ENCODE data around the gene MYO10.

MYO10 gene

DNA sequence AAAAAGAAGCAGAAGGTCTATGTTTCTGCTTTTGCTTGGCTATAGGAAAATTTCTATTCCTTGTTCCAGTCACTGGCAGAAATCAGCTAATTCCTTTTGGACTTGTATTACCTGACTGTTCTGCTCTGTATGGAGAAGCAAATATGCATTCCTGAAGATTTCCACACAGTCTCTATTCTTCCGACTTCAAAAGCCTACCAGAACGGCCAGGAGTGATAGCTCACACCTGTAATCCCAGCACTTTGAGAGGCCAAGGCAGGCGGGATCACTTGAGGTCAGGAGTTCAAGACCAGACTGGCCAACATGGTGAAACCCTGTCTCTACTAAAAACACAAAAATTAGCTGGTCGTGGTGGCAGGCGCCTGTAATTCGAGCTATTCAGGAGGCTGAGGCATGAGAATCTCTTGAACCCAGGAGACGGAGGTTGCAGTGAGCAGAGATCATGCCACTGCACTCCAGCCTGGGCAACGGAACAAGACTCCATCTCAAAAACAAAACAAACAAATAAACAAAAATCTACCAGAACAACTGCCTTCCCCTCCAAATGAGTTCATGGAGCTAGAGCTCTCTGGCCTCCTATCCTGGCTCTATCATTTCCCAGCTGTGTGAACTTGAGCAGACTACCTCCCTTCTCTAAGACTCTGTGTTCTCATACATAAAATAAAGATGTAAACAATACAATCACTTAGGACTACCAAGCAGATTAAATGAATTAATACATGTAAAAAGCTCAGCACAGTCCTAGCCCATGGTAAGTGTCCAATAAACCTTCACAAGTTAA lies 17.0 kb downstream of the MYO10 start:
- no peak for DNase-seq (ENCODE audit: insufficient read length, low spot score)
- FAIRE-seq, result no peak

DNA sequence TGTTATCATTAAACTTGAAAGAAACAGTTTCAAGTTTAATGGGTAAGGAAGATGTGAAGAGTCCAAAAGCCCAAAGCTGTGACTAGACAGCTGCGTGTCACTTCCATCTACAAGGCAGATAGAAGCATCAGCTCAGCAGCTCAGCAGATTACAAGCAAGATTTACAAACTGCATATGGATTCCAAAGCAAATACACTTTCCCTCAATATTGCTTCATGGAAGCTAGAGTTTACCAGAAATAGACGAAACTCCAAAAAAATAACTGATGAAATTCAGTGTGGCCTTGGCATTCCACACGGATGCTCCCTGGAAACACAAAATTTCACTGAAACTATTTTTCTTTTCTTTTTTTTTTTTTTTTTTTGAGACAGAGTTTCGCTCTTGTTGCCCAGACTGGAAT lies 17.9 kb downstream of the MYO10 start:
- FAIRE-seq, result no peak
- DNase-seq (ENCODE audit: insufficient read length, low spot score), result no peak

DNA sequence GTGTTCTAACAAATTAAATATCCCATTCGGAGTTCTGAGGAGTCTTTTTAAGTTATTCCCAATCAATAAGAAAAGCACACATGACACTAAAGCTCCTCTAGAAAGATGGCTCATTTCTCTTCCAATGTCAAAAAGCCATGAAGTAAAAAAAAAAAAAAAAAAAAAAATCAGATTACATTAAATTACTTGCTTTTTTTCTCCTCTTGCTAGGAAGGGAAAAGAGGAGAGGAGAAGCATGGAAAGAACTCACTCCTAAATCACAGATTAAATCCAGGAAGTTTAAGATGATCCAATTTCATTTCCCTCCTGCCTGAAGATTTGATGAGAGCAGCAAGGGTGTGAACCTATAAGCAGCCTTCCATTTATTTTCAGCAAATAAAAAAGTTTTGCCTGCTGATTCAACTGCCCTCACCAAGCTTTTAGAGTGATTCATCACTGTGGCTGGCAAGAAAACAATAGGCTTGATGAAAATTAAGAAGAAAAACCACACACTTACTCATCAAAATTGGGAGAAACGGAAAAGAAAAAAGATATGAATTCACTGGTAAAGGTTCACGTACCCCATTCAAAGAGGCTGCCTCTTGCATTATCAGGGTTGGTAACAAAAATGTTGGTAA lies 19.7 kb downstream of the MYO10 start:
- FAIRE-seq, result no peak

DNA sequence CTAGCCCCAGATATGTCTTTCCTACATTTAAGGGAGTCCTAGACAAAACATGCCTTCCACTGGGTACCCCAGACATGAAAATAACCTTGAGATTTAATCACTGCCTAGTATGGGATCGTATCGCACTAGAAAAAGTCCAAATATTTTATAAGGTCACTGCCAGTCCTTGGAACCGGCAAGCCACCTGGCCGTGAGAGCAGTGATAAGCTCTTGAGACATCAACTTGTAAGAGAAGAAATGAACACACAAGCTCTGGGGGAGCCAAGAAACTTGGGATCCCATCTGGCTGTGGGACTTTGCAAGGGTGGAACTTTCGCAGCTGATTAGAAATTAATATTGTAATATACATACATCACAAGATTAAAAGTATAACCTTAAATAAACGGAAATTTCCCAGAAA lies 21.5 kb downstream of the MYO10 start:
- no peak for DNase-seq (ENCODE audit: insufficient read length, low spot score)
- no peak for FAIRE-seq

More for the DNA sequence above, 19.7 kb downstream of the MYO10 start:
- DNase-seq (ENCODE audit: insufficient read length, low spot score), result peak; percentile 90

DNA sequence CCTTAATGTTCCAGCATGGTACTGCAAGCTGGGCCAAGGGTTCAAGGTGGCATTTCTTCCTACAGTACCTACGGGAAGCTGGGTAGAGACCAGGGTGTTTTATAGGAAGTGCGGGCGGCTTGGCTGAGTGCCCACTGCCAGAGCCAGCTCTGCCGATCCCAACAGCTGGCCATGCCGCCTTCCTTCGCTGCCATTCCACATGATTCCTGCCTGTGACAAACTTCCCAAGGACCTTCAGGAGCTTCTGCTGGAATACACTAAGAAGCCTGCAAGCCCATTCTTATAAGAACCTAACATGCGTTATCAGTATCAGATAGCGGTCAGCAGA lies 22.0 kb downstream of the MYO10 start:
- no peak for FAIRE-seq
- no peak for DNase-seq (ENCODE audit: insufficient read length, low spot score)

DNA sequence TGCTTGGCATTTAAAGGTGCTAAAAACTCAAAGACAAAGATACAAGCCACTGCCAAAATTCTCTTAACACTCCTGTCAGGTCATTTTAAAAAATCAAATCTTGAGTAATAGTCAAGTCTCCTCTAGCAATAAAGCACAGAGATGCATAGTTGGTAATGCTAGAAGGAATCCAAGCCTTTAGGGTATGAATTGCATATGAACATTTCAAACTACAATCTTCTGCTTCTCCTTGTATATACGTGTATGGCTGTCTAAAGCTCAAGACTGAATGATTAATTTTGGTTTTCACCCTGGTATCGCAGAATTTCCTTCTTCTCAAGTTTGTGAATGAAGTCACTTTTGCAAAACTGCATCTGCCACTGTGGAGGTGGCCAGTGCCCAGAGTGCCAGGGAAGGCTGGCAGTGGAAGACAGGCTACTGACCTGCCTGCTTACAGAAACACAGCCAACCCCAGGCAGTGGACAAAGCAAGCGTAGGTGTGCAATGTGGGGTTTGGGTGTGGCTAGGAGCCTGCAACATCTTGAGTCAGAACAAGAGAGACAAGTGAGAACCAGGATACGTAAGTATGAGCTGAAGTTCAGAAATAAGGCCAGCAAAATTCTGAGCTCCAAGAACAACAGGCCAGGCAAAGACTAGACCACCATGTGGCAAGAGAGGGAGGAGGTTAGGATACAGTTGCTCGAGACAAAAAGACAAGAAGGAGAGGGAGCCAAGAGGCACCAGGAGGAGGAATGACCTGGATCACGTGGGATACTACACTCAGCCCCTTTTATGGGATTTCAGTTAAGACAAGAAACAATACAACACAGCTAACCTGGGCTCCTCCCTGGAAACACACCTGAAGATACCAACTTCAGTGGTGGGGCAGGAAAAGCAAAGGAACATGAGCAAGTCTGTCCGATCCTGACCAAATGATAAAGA lies 22.6 kb downstream of the MYO10 start:
- peak; percentile 80 for FAIRE-seq
- no peak for DNase-seq (ENCODE audit: insufficient read length, low spot score)

DNA sequence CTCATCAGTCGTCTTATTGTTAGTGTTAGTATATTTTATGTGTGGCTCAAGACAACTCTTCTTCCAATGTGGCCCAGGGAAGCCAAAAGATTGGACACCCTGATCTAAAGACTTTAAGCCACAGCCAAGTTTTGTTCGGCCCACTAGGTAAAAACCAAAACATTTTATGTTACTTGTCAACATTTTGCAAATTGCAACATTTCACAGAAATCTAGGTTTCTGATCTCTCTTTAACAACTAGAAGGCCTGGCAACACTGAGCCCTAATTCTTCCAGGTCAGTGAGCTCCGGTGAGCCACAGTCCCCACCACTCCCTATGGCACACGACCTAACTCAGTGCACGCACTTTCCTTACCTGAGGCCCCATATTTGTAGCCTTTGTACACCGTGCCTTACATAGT lies 24.0 kb downstream of the MYO10 start:
- FAIRE-seq, result no peak
- DNase-seq (ENCODE audit: insufficient read length, low spot score), result no peak

DNA sequence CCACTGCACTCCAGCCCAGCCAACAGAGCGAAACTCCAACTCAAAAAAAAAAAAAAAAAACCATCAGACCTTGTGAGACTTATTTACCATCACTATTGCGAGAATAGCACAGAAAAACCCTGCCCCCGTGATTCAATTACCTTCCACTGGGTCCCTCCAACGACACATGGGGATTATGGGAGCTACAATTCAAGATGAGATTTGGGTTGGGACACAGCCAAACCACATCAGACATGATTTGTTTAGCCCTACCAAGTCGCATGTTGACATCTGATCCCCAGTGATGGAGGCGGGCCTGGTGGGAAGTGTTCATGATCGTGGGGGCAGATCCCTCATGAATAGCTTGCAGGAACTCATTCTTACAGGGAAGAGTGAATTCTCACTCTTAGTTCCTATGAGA lies 26.6 kb downstream of the MYO10 start:
- no peak for DNase-seq (ENCODE audit: insufficient read length, low spot score)
- no peak for FAIRE-seq

DNA sequence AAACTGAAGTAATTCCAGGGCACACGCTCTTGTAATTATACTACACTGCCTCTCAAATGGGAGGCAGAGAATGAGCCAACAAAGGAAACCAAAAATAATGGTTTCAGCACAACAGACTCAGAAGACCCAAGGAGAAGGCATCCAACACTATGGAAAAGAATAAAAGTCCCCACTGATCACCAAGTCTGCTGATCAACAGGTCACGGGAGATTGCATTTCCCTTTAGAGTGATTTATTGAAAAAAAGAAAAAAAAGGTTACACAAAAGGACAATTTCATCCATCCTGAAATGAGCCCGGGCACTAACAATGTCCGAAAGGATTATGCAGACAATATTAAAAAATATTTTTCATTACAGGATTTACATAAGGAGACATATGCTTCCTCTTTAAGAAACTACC lies 28.8 kb downstream of the MYO10 start:
- FAIRE-seq (no peak), DNase-seq (ENCODE audit: insufficient read length, low spot score) (no peak)

DNA sequence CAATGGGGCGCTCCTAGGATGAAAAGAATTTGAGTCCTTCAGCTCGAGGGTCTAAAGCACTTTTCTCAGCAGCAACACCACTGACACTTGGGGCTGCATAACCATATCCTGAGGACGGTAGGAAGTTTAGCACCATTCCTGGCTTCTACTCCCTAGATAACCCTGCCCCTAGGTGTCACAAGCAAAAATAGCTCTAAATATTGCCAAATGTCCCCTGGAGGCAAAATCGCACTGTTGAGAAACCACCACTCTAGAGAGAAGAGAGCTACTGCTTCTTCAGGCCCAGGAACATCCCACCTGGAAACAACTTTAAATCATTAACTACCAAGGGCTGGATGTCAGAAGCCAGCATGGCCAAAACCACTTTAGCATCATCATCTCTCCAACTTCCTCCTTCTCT lies 29.8 kb downstream of the MYO10 start:
- no peak for FAIRE-seq
- no peak for DNase-seq (ENCODE audit: insufficient read length, low spot score)

DNA sequence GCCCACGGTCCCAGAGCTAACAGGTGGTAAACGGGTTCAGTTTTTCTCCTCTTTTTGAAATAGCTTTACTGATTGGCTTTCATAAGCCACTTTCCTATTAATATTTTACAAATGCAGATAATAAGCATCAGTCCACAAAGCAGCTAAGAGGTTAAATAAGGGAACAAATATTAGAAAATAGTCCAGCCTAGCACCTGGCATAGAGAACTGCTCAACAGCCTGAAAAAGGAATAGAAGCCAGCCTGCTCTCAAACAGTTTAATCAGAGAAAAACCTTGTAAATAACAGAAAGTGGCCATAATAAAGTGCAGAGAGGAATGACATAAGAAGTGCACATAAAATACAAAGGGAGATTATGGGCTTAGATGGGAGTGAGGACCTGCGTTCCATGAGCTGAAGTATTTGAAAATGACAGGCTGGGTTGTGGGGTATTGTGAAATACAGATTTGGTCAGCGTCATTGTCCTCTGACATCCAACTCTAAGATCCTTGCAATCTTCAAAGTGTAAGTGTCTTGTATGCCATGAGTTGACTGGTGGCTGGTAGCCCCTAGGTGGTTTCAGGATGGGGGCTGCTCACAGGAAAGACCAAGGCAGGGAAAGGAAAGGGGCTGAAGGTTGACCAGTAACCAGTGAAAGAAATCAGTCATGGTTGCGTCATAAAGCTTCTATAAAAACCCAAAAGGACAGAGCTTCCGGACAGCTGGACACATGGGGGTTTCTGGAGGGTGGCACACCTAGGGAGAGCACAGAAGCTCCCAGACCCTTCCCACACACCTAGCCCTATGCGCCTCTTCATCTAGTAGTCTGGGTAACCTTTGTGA lies 32.4 kb downstream of the MYO10 start:
- DNase-seq (ENCODE audit: insufficient read length, low spot score) (no peak), FAIRE-seq (peak; percentile 60)

DNA sequence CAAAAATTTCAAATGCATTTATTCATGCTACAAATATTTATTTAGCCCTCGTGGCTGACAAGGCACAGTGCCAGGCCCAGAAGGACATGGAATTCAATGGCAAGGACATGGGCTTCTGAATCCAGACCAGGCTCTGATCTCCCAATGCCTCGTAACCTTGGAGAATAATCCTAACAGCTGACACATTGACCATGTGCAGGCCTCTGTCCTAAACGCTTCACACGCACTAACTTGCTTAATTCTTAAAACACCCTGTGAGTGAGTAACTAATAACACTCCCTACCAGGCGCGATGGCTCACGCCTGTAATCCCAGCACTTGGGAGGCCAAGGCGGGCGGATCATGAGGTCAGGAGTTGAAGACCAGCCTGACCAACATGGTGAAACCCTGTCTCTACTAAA lies 33.2 kb downstream of the MYO10 start:
- FAIRE-seq, result no peak

DNA sequence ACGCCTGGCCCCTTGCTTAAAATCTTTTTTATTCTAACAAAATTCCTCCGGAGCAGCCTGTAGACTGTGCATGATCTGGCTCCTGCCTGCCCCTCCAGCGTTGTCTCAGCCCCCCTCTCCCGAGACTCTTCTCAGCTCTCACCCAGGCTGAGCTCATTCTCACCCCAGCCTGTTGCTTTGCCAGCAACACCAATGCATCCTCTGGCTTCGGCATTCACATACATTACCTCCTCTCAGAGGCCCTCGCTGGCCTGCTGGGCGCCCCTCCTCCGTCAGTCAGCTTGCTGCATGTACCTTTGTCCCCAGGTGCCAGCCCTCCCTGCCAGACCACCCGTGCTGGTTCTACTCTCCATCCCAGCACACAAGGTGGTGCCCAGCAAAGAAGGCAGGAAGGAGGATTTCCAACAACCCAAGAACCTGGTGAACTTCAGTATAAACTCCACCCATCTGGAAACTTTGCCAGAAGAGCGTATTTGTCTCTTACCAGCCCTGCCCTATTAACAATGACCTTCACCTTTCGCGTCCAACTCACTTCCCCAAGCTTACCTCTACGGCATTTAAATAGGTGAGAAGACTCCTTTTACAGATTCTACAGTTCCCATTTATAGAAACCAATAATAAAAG lies 35.0 kb downstream of the MYO10 start:
- no peak for FAIRE-seq

More for the DNA sequence above, 33.2 kb downstream of the MYO10 start:
- DNase-seq (ENCODE audit: insufficient read length, low spot score), result no peak

DNA sequence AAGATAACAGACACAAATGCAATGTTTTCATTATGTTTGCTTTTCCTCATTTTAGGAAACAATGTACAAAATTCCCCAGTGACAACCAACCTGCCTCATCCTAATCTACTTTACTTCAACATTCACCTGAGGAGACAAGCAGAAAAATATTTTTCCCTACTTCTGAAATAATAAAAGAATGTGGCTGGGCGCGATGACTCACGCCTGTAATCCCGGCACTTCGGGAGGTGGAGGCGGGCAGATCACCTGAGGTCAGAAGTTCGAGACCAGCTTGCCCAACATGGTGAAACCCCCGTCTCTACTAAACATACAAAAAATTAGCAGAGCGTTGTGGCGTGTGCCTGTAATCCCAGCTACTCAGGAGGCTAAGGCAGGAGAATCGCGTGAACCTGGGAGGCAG lies 36.9 kb downstream of the MYO10 start:
- peak; percentile 48 for FAIRE-seq
- DNase-seq (ENCODE audit: insufficient read length, low spot score), result no peak

More for the DNA sequence above, 35.0 kb downstream of the MYO10 start:
- no peak for DNase-seq (ENCODE audit: insufficient read length, low spot score)

DNA sequence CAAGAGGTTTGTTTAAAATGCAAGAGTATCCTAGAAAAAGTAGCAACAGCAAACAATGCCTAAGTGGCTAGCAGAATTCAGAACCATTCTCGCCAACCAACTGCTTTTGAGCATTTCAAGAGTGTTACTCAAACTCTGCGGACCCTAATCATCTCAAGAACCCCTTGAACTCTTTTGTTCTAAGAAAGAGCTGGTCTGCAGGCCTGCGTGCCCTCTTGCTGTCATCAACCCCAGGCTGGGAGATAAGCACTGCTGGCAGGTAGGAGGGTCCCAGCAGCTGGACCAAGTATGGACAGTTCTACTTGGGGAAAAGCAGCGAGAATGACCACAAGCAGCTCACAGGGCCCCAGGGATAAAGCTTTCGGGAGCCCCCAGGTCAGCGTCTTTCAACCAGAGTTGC lies 38.3 kb downstream of the MYO10 start:
- FAIRE-seq (no peak), DNase-seq (ENCODE audit: insufficient read length, low spot score) (no peak)

DNA sequence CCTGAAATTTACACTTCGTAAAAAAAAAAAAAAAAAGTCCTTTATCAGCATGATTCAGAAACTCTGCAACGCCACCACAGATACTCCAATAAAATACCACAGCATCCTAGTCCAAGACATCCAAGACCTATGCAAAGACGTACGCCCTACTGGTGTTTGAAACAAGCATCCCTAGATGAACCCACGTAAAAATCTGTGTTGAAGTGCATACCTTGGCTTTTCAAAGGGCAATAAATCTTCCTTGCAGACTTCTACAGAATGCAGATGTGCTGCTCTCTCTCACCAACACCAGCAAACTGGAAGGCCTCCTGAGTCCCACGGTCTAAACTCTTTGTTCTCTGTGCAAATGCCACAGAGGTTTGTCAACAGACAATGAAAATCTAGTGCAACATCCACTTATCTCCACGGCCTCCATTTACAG lies 38.8 kb downstream of the MYO10 start:
- DNase-seq (ENCODE audit: insufficient read length, low spot score), result peak; percentile 71
- peak; percentile 82 for FAIRE-seq

DNA sequence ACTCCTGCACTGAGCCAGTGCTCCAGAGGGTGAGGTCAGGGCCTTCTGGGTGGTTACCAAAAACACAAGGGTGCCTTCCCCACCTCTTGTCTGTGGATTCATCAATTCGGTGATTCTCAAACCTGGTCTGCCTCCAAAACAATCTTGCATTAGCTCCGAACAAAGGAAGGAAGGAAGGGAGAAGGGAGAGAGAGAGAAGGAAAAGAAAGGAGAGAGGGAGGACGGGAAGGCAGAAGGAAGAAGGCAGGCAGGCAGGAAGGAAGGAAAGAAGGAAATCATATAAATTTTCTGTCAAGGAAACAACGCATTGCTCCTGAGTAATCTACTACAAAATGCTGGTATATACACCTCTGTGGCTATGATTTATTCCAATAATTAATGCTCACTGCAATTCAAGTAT lies 39.3 kb downstream of the MYO10 start:
- DNase-seq (ENCODE audit: insufficient read length, low spot score) (no peak), FAIRE-seq (no peak)

DNA sequence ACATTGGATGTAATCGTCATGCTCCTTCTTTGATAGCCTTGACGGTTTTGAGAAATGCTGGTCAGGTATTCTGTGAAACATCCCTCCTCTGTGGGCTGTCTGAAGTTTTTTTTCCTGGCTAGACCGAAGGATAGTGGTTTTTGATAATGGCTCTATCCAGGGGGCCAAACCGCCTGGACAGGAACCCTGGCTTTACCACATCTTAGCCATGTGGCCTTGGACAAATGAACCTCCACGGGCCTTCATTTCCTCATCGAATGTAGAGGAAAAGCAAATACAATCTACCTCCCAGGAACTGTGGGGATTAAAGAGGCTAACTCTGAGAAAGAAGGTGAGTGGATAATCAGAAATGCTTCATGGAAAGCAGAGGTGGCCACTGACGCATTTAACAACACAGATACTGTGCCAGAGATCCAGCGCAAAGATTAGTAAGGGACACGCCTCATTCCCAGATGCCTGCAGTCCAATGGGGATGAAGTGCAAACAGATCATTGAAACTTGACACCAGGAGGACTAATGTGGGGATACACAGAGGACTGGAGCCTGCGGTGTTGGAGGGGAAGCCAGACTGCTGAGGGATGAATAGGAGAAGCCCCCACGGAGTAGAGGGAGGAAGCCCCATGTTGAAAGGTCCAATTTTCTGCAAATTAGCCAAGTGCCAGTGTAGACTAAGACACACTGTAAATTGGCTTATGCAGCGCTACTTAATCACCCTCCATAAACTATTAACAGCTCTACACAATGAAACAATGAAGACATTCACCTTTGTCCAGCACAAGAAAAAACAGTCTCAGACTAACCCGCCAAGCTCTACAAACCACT lies 41.6 kb downstream of the MYO10 start:
- FAIRE-seq (peak; percentile 80), DNase-seq (ENCODE audit: insufficient read length, low spot score) (peak; percentile 90)

DNA sequence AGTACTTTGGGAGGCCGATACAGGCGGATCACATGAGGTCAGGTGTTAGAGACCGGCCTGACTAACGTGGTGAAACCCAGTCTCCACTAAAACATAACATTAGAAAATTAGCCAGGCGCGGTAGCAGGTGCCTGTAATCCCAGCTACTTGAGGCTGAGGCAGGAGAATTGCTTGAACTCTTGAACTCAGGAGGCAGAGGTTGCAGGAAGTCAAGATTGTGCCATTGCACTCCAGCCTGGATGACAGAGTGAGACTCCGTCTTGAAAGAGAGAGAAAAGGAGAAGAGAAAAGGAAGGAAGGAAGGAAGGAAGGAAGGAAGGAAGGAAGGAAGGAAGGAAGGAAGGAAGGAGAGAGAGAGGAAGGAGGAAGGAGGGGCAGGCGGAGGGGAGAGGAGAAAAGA lies 45.1 kb downstream of the MYO10 start:
- no peak for FAIRE-seq

More for the DNA sequence above, 45.1 kb downstream of the MYO10 start:
- no peak for DNase-seq (ENCODE audit: insufficient read length, low spot score)

Data from HTR-8/SVneo (cell line).